H9 (cell line): Measurements from ENCODE around the gene UCP2. TPM values are rescaled to one million over a fixed set of nuclear protein-coding genes. Genes with fewer than 3 reads are reported as not detected.

Source experiments
- DNase-seq: peaks from one replicate; pipeline ENCODE4 v3.0.0-alpha.2; 2017
- H2AFZ ChIP-seq: one replicate; pipeline ENCODE4 v1.6.1; 2013; ENCODE audit warnings: mild to moderate bottlenecking, low read length, control low read depth, moderate library complexity
- H2AK5ac ChIP-seq: 2 replicates; pipeline ENCODE4 v1.6.1; 2013; ENCODE audit warnings: low read length, control low read depth, mixed read lengths; ENCODE audit not compliant: insufficient read length
- H2BK120ac ChIP-seq: one replicate; pipeline ENCODE4 v1.6.1; 2013; ENCODE audit warnings: low read depth, mild to moderate bottlenecking, low read length, control low read depth, inconsistent platforms; ENCODE audit not compliant: poor library complexity, severe bottlenecking
- H2BK12ac ChIP-seq: 2 replicates; pipeline ENCODE4 v1.6.1; 2013; ENCODE audit warnings: low read length, control low read depth, mixed read lengths, low read depth; ENCODE audit not compliant: insufficient read length
- H2BK15ac ChIP-seq: 2 replicates; pipeline ENCODE4 v1.6.1; 2013; ENCODE audit warnings: low read depth, low read length, control low read depth
- H2BK20ac ChIP-seq: one replicate; pipeline ENCODE4 v1.6.1; 2013; ENCODE audit warnings: low read depth, mild to moderate bottlenecking, low read length, control low read depth, inconsistent platforms; ENCODE audit not compliant: poor library complexity, severe bottlenecking
- H2BK5ac ChIP-seq: 2 replicates; pipeline ENCODE4 v1.6.1; 2013; ENCODE audit warnings: low read length, control low read depth, mixed read lengths; ENCODE audit not compliant: insufficient read length
- H3K14ac ChIP-seq: 2 replicates; pipeline ENCODE4 v1.6.1; 2013; ENCODE audit warnings: low read length, control low read depth; ENCODE audit not compliant: insufficient read depth
- H3K18ac ChIP-seq: 2 replicates; pipeline ENCODE4 v1.6.1; 2013; ENCODE audit warnings: low read depth, mild to moderate bottlenecking, mixed read lengths, low read length, control low read depth; ENCODE audit not compliant: insufficient read length
- H3K23ac ChIP-seq: 2 replicates; pipeline ENCODE4 v1.6.1; 2013; ENCODE audit warnings: low read length, control low read depth, mixed read lengths, low read depth; ENCODE audit not compliant: insufficient read length
- H3K23me2 ChIP-seq: 2 replicates; pipeline ENCODE4 v1.6.1; 2013; ENCODE audit warnings: low read depth, mild to moderate bottlenecking, mixed read lengths, low read length, control low read depth; ENCODE audit not compliant: insufficient read length, poor library complexity, severe bottlenecking
- H3K27ac ChIP-seq: 2 replicates; pipeline ENCODE4 v1.5.1; 2013; ENCODE audit warnings: low read length, control low read depth, mixed read lengths, low read depth; ENCODE audit not compliant: insufficient read length
- H3K27me3 ChIP-seq: 2 replicates; pipeline ENCODE4 v1.6.1; 2013; ENCODE audit warnings: low read length, control low read depth, inconsistent platforms; ENCODE audit not compliant: insufficient read depth
- H3K4ac ChIP-seq: 2 replicates; pipeline ENCODE4 v1.6.1; 2013; ENCODE audit warnings: low read depth, mild to moderate bottlenecking, control low read depth, inconsistent platforms, low read length, moderate library complexity
- H3K4me1 ChIP-seq: 2 replicates; pipeline ENCODE4 v1.6.1; 2013; ENCODE audit warnings: low read length, control low read depth, inconsistent platforms; ENCODE audit not compliant: insufficient read depth
- H3K4me2 ChIP-seq: 2 replicates; pipeline ENCODE4 v1.6.1; 2013; ENCODE audit warnings: low read length, control low read depth, mixed read lengths; ENCODE audit not compliant: insufficient read length, insufficient read depth
- H3K56ac ChIP-seq: 2 replicates; pipeline ENCODE4 v1.6.1; 2013; ENCODE audit warnings: low read depth, mild to moderate bottlenecking, mixed read lengths, low read length, control low read depth; ENCODE audit not compliant: insufficient read length
- H3K79me1 ChIP-seq: 2 replicates; pipeline ENCODE4 v1.6.1; 2013; ENCODE audit warnings: low read depth, mild to moderate bottlenecking, moderate library complexity, low read length, control low read depth, inconsistent platforms; ENCODE audit not compliant: insufficient read depth, poor library complexity, severe bottlenecking
- H3K79me2 ChIP-seq: 2 replicates; pipeline ENCODE4 v1.6.1; 2013; ENCODE audit warnings: low read length, control low read depth, inconsistent platforms; ENCODE audit not compliant: insufficient read depth
- H3K9ac ChIP-seq: 2 replicates; pipeline ENCODE4 v1.6.1; 2013; ENCODE audit warnings: low read length, control low read depth, mixed read lengths; ENCODE audit not compliant: insufficient read length; ENCODE audit errors: extremely low read depth
- H3K9me3 ChIP-seq: one replicate; pipeline ENCODE4 v1.6.1; 2013; ENCODE audit warnings: low read depth, low read length, inconsistent platforms; ENCODE audit not compliant: control insufficient read depth
- H3T11ph ChIP-seq: one replicate; pipeline ENCODE4 v1.6.1; 2013; ENCODE audit warnings: mild to moderate bottlenecking, low read length, control low read depth, inconsistent platforms
- H4K20me1 ChIP-seq: one replicate; pipeline ENCODE4 v1.6.1; 2013; ENCODE audit not compliant: control insufficient read depth, insufficient read length, insufficient read depth
- H4K5ac ChIP-seq: 2 replicates; pipeline ENCODE4 v1.6.1; 2013; ENCODE audit warnings: low read depth, mild to moderate bottlenecking, mixed read lengths, low read length, control low read depth; ENCODE audit not compliant: insufficient read length
- H4K8ac ChIP-seq: replicated peaks from 2 replicates; pipeline ENCODE4 v1.6.1; 2013; ENCODE audit warnings: low read length, control low read depth, mixed read lengths, low read depth; ENCODE audit not compliant: insufficient read length
- H4K91ac ChIP-seq: 2 replicates; pipeline ENCODE4 v1.6.1; 2013; ENCODE audit warnings: low read depth, mild to moderate bottlenecking, moderate library complexity, mixed read lengths, low read length, control low read depth; ENCODE audit not compliant: insufficient read length
- H3K27ac Mint-ChIP-seq, 3 experiments: 2 replicates in 2 of 3; 3 replicates in 1 of 3; pipeline ENCODE4 v1.8.0; 2020 to 2021; ENCODE audit warnings: mixed read lengths in 3 of 3, mild to moderate bottlenecking in 1 of 3, moderate library complexity in 1 of 3
- H3K27me3 Mint-ChIP-seq: 2 replicates; pipeline ENCODE4 v1.8.0; 2021; ENCODE audit warnings: low read depth, mild to moderate bottlenecking, moderate library complexity, mixed read lengths
- H3K36me3 Mint-ChIP-seq, 3 experiments: 2 replicates in 2 of 3; 3 replicates in 1 of 3; pipeline ENCODE4 v1.8.0; 2020 to 2021; ENCODE audit warnings: low read depth in 3 of 3, mixed read lengths in 3 of 3; ENCODE audit not compliant: insufficient read depth in 1 of 3
- H3K4me1 Mint-ChIP-seq, 2 experiments: 2 replicates each; pipeline ENCODE4 v1.8.0; 2020; ENCODE audit warnings: mixed read lengths in 2 of 2
- H3K4me3 Mint-ChIP-seq, 2 experiments: 2 replicates in 1 of 2; 3 replicates in 1 of 2; pipeline ENCODE4 v1.8.0; 2020 to 2021; ENCODE audit warnings: mild to moderate bottlenecking in 2 of 2, mixed read lengths in 2 of 2, moderate library complexity in 1 of 2
- H3K9me3 Mint-ChIP-seq, 2 experiments: 2 replicates in 1 of 2; 3 replicates in 1 of 2; pipeline ENCODE4 v1.8.0; 2020; ENCODE audit warnings: mild to moderate bottlenecking in 2 of 2, mixed read lengths in 2 of 2, moderate library complexity in 1 of 2
- CTCF ChIP-seq: fragments of 200-600 bp; sonication (generic); conservative IDR thresholded peaks from 3 replicates; pipeline ENCODE4 v1.8.0; 2021; ENCODE audit warnings: antibody characterized with exemption, mild to moderate bottlenecking
- WGBS: extraction: QIAGEN DNeasy Blood & Tissue Kit; methylation state at CpG from one replicate; pipeline ENCODE4 v1.1.7; 2013; ENCODE audit warnings: missing lambda C conversion rate, low lambda C conversion rate, mixed read lengths; ENCODE audit not compliant: insufficient read length; ENCODE audit errors: extremely low coverage; 5-methylcytosine and 5-hydroxymethylcytosine counted together
- total RNA-seq: library from RNA; stranded (reverse); gene quantifications from 2 replicates; pipeline ENCODE4 v1.2.1, GENCODE V29; 2021

UCP2 gene
- total RNA-seq, 1 experiment from 2014 or later = 62.1 TPM

GRCh38 chr11:73945396-73945795 lies 37.2 kb downstream of the UCP2 start:
- Histone ChIP-seq H4K5ac (no peak overlapping the region), H4K91ac (no peak overlapping the region), H2BK12ac (no peak overlapping the region), H3K23me2 (no peaks in the 10 kb centered on the region), H3K23ac (no peak overlapping the region), H3K79me2 (no peaks in the 10 kb centered on the region), H3K4ac (no peak overlapping the region), H3K56ac (no peak overlapping the region), H3K9me3 (peaks cover 11% of the 10 kb centered on the region), H3K9ac (no peak overlapping the region), H4K20me1 (no peaks in the 10 kb centered on the region), H3K79me1 (no peaks in the 10 kb centered on the region), H2BK20ac (no peak overlapping the region), H3K14ac (no peak overlapping the region), H2BK15ac (no peak overlapping the region), H3K4me2 (no peak overlapping the region), H2BK5ac (no peak overlapping the region), H3K27ac (no peak overlapping the region), H3K4me1 (no peaks in the 10 kb centered on the region), H2AK5ac (no peak overlapping the region), H4K8ac (no peak overlapping the region), H3T11ph (no peak overlapping the region), H2AFZ (no peak overlapping the region), H2BK120ac (no peak overlapping the region), H3K18ac (no peak overlapping the region), H3K27me3 (no peaks in the 10 kb centered on the region)
- TF ChIP-seq CTCF = no peak
- Mint-ChIP-seq H3K4me3 (no peak overlapping the region), H3K27ac (no peak overlapping the region), H3K27me3 (peaks cover 3% of the 10 kb centered on the region; the same call in 1 of the 2 replicates), H3K9me3 (peaks cover 17 to 19% of the 10 kb centered on the region in 2 experiments), H3K4me1 (no peaks in the 10 kb centered on the region), H3K36me3 (peaks cover 7 to 19% (median 12%) of the 10 kb centered on the region in 3 experiments; a peak in 6 of 7 replicates)
- no CpG with 5 or more reads among the region's 4 CpGs for WGBS
- DNase-seq = no peak
